Measurements from ENCODE around the gene PRKAG3. TPM values are rescaled to one million over a fixed set of nuclear protein-coding genes. Genes with fewer than 3 reads are reported as not detected.
"Not testable (repeated sequence)": the region's sequence is repeated elsewhere in the genome, so short reads cannot be mapped to it uniquely, and the experiment has no call there.

The PRKAG3 gene
- total RNA-seq, 1 experiment from 2014 or later = not detected

- TF ChIP-seq NR1H2 (CRISPR knock-in tag; IDR thresholded peaks at IDR 0.05) = no peak
Measured at GRCh38 chr2:218773881-218774280, 57.7 kb downstream of the PRKAG3 start (continued).

- POLR2A ChIA-PET; H3K4me1 Mint-ChIP-seq; H3K4me3 Mint-ChIP-seq; H3K36me3 Mint-ChIP-seq; CTCF ChIA-PET; H3K27ac Mint-ChIP-seq; DNase-seq (ENCODE audit: low spot score); ATAC-seq: not testable (repeated sequence)
- Mint-ChIP-seq H3K27me3 (ENCODE audit: low read depth) (peaks cover 22% of the 10 kb centered on the region), H3K9me3 (peaks cover 25% of the 10 kb centered on the region)
Measured at GRCh38 chr2:218772759-218773158, 58.8 kb downstream of the PRKAG3 start.

Small RNA genes within 50 kb of the gene (microRNA-seq; reads per million reads assigned to microRNA genes)
- gene MIR9500 (ENCODE audit: borderline number of aligned reads) = not detected

Other genes starting within 250 kb of the PRKAG3 start
- 0.11 to 0.28 TPM (median 0.14 TPM) in 3 replicates for gene PLCD4, start 223.9 kb downstream of the PRKAG3 start, total RNA-seq (2021)
- 25.1 to 33.5 TPM (median 28.7 TPM) in 3 replicates for gene ZNF142, start 172.2 kb downstream of the PRKAG3 start, total RNA-seq (2021)
- gene BCS1L, start 172.1 kb downstream of the PRKAG3 start, total RNA-seq (2021) = 31.4 to 35.4 TPM (median 32.7 TPM) in 3 replicates
- 20.3 to 25.1 TPM (median 23.9 TPM) in 3 replicates for gene RNF25, start 159.8 kb downstream of the PRKAG3 start, total RNA-seq (2021)
- gene STK36, start 159.7 kb downstream of the PRKAG3 start, total RNA-seq (2021) = 41.0 to 47.7 TPM (median 42.7 TPM) in 3 replicates
- gene TTLL4, start 121.0 kb downstream of the PRKAG3 start, total RNA-seq (2021) = 73.7 to 87.4 TPM (median 77.1 TPM) in 3 replicates
- 5.6 to 9.3 TPM (median 8.1 TPM) in 3 replicates for gene CYP27A1, start 49.7 kb downstream of the PRKAG3 start, total RNA-seq (2021)
- gene WNT6, start 28.0 kb upstream of the PRKAG3 start, total RNA-seq (2021) = not detected in 3 replicates
- not detected in 3 replicates for gene WNT10A, start 49.0 kb upstream of the PRKAG3 start, total RNA-seq (2021)
- 0.16 to 0.46 TPM (median 0.26 TPM) in 3 replicates for gene CDK5R2, start 127.9 kb upstream of the PRKAG3 start, total RNA-seq (2021)
- not detected in 3 replicates for gene FEV, start 153.4 kb upstream of the PRKAG3 start, total RNA-seq (2021)
- not detected in 3 replicates for gene CRYBA2, start 161.6 kb upstream of the PRKAG3 start, total RNA-seq (2021)
- gene CFAP65, start 209.7 kb upstream of the PRKAG3 start, total RNA-seq (2021) = 0.44 to 1.0 TPM (median 0.48 TPM) in 3 replicates
- gene IHH, start 229.1 kb upstream of the PRKAG3 start, total RNA-seq (2021) = 0.11 TPM in 1 of 3 replicates, not detected in the others

Measured in WTC11 (cell line).